ENCODE data around the gene LANCL2.

DNA sequence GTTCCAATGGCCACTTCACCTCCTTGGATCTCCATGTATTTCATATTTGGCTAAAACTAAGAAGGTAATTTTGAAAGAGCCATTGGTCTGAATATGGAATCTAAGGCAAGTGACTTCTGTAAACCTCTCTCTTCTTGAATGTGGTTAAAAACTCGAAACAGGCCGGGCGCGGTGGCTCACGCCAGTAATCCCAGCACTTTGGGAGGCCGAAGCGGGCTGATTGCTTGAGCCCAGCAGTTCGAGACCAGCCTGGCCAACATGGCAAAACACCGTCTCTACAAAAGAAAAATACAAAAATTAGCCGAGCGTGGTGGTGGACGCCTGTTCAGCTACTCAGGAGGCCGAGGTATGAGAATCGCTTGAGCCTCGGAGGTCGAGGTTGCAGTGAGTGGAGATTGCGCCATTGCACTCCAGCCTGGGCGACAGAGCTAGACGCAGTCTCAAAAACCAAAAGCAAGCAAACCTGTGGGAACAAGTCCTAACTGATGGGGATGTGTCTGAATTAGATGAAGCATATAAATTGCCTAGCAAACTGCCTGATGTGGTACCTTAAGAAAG is 2.2 kb downstream of the LANCL2 start:
- TF ChIP-seq, protein P1, sequence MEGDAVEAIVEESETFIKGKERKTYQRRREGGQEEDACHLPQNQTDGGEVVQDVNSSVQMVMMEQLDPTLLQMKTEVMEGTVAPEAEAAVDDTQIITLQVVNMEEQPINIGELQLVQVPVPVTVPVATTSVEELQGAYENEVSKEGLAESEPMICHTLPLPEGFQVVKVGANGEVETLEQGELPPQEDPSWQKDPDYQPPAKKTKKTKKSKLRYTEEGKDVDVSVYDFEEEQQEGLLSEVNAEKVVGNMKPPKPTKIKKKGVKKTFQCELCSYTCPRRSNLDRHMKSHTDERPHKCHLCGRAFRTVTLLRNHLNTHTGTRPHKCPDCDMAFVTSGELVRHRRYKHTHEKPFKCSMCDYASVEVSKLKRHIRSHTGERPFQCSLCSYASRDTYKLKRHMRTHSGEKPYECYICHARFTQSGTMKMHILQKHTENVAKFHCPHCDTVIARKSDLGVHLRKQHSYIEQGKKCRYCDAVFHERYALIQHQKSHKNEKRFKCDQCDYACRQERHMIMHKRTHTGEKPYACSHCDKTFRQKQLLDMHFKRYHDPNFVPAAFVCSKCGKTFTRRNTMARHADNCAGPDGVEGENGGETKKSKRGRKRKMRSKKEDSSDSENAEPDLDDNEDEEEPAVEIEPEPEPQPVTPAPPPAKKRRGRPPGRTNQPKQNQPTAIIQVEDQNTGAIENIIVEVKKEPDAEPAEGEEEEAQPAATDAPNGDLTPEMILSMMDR (IDR thresholded peaks at IDR 0.05): no peak
- TF ChIP-seq POLR2A (IDR thresholded peaks at IDR 0.05): no peak
